Left ventricle myocardium inferior (tissue), 1 donor: ENCODE results near the gene GRAMD2B. TPM values are rescaled to one million over a fixed set of nuclear protein-coding genes. Genes with fewer than 3 reads are reported as not detected.

Experiments
- DNase-seq: peaks from one replicate; pipeline ENCODE4 v3.0.0-alpha.2; 2020
- H3K27ac ChIP-seq: fragments of 200-600 bp; replicated peaks from 2 replicates; pipeline ENCODE4 v1.8.0; 2021
- H3K27me3 ChIP-seq: fragments of 200-600 bp; 2 replicates; pipeline ENCODE4 v1.8.0; 2021; ENCODE audit warnings: low read depth
- H3K36me3 ChIP-seq: fragments of 200-600 bp; 2 replicates; pipeline ENCODE4 v1.8.0; 2021
- H3K4me1 ChIP-seq: fragments of 200-600 bp; 2 replicates; pipeline ENCODE4 v1.8.0; 2021
- H3K4me3 ChIP-seq: fragments of 200-600 bp; 2 replicates; pipeline ENCODE4 v1.8.0; 2021; ENCODE audit warnings: mild to moderate bottlenecking, moderate library complexity
- H3K9me3 ChIP-seq: fragments of 200-600 bp; replicated peaks from 2 replicates; pipeline ENCODE4 v1.8.0; 2021
- intact Hi-C: fragments of 100-400 bp; cut with micrococcal nuclease; formaldehyde crosslinking; loops from one replicate; pipeline ENCODE4 v1.11.0; 2022
- total RNA-seq: library from RNA; stranded (reverse); fragmentation: NEBNext Ultra II Directional; extraction: Animal tissue kit (Norgen Biotek cat#: 25700); gene quantifications from one replicate; pipeline ENCODE4 v1.2.1, GENCODE V29; 2021
- TF ChIP-seq, protein P1 (sequence below): fragments of 200-600 bp; IDR thresholded peaks from 2 replicates; pipeline ENCODE4 v1.8.0; 2021; ENCODE audit warnings: antibody characterized with exemption, mild to moderate bottlenecking, borderline replicate concordance
- donor health status: DM: no; HTN: yes; CAD: no; lungs with severe emphysema.

Gene GRAMD2B
- total RNA-seq, 1 donor from 2014 or later: 24.6 TPM

DNA sequence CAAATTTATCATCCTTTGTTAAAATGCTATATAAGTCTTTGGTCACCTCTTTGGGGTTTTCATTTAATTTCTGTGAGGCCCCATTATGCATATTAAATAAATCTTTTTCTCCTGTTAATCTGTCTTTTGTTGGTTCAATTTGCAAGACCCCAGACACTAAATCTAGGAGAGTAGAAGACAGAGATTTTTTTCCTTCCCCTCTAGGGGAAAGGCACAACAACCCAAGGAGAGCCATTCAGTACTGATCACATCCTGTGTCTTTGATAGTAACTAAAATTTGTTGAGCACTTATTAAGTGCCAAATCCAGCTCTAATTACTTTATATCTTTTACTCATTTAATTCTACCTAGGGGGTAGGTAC lies 97.4 kb downstream of the GRAMD2B start:
- intact Hi-C loops: no loop called here
- Histone ChIP-seq H3K9me3 (no peaks in the 10 kb centered on the region), H3K4me1 (peaks cover 46% of the 10 kb centered on the region), H3K36me3 (no peaks in the 10 kb centered on the region), H3K27me3 (no peaks in the 10 kb centered on the region), H3K4me3 (no peak overlapping the region), H3K27ac (peak overlapping the region; percentile 79)
- DNase-seq: no peak
- TF ChIP-seq, protein P1, sequence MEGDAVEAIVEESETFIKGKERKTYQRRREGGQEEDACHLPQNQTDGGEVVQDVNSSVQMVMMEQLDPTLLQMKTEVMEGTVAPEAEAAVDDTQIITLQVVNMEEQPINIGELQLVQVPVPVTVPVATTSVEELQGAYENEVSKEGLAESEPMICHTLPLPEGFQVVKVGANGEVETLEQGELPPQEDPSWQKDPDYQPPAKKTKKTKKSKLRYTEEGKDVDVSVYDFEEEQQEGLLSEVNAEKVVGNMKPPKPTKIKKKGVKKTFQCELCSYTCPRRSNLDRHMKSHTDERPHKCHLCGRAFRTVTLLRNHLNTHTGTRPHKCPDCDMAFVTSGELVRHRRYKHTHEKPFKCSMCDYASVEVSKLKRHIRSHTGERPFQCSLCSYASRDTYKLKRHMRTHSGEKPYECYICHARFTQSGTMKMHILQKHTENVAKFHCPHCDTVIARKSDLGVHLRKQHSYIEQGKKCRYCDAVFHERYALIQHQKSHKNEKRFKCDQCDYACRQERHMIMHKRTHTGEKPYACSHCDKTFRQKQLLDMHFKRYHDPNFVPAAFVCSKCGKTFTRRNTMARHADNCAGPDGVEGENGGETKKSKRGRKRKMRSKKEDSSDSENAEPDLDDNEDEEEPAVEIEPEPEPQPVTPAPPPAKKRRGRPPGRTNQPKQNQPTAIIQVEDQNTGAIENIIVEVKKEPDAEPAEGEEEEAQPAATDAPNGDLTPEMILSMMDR: no peak

DNA sequence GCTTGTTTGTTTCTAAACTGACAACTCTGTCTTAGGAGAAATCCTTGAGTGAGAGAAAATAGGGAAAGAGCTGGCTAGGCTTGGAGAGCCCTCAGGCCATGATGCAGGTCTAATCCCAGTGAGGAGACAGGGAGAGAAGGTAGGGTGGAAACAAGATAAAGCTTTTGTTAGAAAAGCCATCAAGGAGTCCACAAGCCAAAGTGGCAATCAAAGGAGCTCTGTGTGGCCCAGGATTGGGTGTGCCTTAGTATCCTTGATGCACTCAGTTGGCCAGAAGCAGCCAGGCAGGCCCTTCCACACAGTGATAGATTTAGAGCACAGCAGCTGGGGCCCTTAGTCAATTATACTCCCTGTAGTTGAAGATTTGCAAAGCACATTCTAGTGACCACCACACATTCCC lies 97.9 kb downstream of the GRAMD2B start:
- TF ChIP-seq, protein P1: no peak
- DNase-seq: no peak
- H3K36me3 ChIP-seq: no peaks in the 10 kb centered on the region
- H3K4me1 ChIP-seq: peaks cover 46% of the 10 kb centered on the region
- no peaks in the 10 kb centered on the region for H3K9me3 ChIP-seq
- no peak overlapping the region for H3K4me3 ChIP-seq
- no peaks in the 10 kb centered on the region for H3K27me3 ChIP-seq
- peak overlapping the region; percentile 79 for H3K27ac ChIP-seq
- intact Hi-C loops: no loop called here

DNA sequence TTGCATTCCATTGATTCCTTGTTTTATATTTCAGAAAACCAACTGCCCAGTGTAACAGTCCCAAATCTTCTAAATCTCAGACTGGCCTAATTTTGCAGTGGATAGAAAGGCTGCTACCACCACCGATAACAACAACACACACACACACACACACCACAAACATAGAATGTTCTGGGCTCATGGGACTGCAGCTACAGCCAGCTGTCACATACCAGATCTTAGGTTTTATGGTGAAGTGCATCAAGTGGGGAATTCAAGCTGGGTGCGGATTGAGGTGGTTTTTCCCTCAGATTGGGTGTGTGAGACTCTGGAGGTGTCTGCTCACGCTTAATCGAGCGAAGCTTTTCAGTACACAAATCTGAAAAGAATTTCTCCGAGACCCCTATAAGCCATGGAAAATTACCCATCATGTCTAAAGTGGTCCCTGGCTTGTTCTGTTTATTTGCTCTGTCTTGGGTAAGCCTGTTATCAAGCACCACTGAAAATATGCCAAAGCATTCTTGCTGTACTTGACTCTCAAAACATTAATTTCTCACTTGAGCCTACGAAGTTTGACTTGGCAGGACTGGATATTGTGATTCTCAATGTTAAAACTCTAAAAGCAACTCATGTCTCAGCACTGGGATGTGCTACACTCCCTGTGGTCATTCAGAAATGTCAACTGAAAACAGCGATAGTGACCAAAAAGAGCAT lies 100.8 kb downstream of the GRAMD2B start:
- intact Hi-C loops: no loop called here
- peak overlapping the region; percentile 85 for H3K27ac ChIP-seq
- H3K9me3 ChIP-seq: no peaks in the 10 kb centered on the region
- no peak overlapping the region for H3K4me3 ChIP-seq
- H3K36me3 ChIP-seq: no peaks in the 10 kb centered on the region
- no peak for DNase-seq
- H3K27me3 ChIP-seq: no peaks in the 10 kb centered on the region
- TF ChIP-seq, protein P1: no peak
- peaks cover 46% of the 10 kb centered on the region for H3K4me1 ChIP-seq

DNA sequence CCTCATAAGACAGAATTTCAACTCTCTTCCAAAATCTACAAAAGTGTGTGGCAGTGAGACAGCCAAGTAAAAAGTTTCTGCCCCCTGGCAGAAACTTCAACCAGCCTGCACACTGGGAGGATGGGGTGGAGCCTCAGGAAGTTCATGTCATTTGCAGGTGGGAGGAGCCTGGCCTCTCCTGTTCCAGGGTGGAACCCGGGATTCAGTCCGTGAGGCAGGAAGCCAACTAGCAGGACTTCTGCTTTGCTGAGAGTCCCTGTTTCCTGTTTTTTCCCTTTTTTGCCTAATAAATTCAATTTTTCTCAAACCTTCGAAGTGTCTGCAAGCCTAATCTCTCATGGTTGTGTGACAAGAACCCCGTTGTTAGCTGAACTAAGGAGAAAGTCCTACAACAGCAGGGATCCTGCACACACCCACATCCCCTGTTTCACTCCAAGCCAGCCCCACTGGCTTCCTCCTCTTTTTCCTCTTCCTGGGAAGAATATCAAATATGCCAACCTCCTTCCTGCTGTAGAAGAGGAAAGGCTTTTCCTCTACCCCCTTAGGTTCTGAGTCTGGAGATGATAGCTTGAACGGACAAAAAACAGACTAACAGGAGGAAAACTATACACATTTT lies 102.5 kb downstream of the GRAMD2B start:
- DNase-seq: peak; percentile 76
- intact Hi-C loops: no loop called here
- Histone ChIP-seq H3K36me3 (no peaks in the 10 kb centered on the region), H3K4me3 (no peak overlapping the region), H3K27me3 (no peaks in the 10 kb centered on the region), H3K4me1 (peaks cover 31% of the 10 kb centered on the region), H3K27ac (peak overlapping the region; percentile 85), H3K9me3 (no peaks in the 10 kb centered on the region)
- TF ChIP-seq, protein P1: no peak

DNA sequence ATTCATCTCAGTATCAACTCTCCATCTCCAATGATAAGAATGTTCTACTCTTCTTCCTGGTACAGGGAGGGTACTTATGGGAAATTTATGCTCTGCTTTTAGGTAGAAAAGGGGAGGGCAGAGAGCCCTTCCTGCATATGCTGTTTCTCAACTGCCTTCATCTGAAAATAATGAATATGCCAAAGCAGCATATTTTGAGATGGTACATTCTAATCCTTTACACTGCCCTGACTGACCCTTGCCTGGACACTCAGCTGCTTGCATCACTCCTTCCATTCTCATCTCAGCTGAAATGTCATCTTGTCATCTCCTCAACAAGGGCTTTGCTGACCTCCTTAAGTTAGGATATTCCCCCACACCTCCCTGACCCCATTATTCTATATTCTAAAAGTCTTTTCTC lies 103.3 kb downstream of the GRAMD2B start:
- H3K27ac ChIP-seq: peak overlapping the region; percentile 85
- intact Hi-C loops: no loop called here

More for the DNA sequence above, 103.3 kb downstream of the GRAMD2B start:
- Histone ChIP-seq H3K36me3 (no peaks in the 10 kb centered on the region), H3K4me1 (peaks cover 33% of the 10 kb centered on the region), H3K4me3 (no peak overlapping the region), H3K27me3 (no peaks in the 10 kb centered on the region), H3K9me3 (no peaks in the 10 kb centered on the region)
- TF ChIP-seq, protein P1: no peak
- DNase-seq: no peak
